HG03469 (cell line): ENCODE results near the gene CEP120.
"Not testable (repeated sequence)": the region's sequence is repeated elsewhere in the genome, so short reads cannot be mapped to it uniquely, and the experiment has no call there.

Experiments used
- ATAC-seq: cut with Tn5 transposase; IDR thresholded peaks from one replicate; pipeline ENCODE4 v1.9.1; 2021; ENCODE audit warnings: mild to moderate bottlenecking, moderate library complexity, moderate number of reproducible peaks; ENCODE audit not compliant: unreplicated experiment

CEP120 gene

DNA sequence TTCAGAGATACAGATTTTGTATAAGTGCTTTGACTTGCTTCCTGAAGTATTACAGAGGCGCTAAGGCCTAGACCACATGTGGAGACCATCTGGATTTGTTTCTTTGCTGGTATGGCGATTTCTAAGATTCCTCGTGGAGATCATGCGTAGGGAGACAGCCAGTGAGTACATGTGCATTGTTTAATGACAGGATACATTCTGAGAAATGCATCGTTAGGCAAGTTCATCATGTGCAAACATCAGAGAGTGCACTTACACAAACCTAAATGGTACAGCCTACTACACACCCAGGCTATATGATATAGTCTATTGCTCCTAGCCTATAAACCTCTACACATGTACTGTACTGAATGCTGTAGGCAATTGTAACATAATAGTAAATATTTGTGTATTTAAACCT lies 16.5 kb upstream of the CEP120 start:
- no peak for ATAC-seq

DNA sequence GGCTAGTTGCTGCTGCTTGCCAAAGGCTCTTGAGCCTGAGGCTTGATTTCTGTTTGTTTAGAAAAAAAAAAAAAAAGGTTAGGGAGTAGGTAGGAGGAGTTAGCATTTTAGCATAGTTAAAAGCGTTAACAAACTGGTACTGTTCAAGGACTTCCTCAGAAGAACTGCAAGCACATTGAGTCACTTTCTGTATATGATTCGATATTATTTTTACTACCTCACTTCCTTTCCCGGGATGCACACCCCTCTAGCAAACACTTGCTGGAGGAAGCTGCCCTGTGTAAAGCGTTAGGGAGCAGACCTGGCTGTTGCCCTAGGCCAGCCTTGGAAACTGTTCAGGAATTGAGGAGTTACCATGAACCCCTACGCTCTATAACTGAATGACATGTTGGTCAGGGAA lies 15.7 kb upstream of the CEP120 start:
- ATAC-seq: no peak

DNA sequence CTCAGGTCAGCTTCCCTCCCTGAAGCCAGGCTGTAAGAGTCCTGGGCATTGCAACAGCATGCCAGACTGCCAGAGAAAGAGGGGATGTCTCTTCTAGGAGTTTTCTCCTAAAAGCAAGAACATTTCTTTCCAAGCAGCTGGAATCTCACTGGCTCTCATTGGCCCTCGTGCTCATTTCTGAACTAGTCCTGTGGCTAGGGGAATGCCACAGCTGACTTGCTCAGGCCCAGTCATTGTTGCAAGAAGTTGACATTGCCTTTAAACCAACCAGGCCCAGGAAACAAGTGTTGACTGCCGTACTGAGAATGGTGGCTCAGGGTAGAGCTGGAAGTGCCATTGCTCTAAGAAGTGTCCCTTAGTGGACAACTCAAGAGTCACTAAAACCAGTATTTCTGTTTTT lies 15.0 kb upstream of the CEP120 start:
- ATAC-seq: no peak

DNA sequence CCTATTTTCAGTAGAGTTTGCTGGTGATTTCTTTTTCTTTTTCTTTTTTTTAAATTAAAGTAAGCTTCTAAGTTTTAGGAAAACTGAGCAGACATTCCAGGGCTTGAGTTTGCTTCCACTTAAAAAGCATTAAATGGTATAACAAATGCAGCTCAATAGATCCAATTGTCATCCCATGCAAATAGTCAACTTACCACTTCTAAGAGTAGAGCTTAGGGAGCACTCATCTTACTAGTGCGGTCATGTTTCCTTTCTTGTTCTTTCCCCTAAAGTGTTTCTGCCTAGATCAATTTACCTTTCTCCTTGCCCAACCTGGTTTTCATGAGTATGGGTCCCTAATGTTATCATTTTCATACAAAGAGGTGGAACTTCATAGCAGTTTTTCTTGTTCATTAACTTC lies 13.0 kb upstream of the CEP120 start:
- no peak for ATAC-seq

DNA sequence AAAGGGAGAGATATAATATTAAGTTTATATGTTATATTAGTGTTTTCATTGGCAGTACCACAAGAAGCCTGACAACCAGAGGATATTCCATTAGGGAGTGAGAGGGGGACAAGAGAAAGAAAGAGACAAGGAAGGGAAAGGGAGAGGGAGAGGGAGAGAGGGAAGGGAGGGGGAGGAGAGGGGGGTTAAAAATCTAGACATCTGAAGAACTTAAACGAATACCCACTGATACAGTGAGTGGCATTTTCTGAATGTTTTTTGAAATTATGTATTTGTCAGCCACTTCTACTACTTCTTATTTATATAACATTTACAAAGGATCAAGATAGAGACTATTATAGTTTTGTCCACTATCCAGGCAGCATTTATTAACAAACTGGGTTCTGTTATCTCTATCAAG lies 11.6 kb upstream of the CEP120 start:
- no peak for ATAC-seq

DNA sequence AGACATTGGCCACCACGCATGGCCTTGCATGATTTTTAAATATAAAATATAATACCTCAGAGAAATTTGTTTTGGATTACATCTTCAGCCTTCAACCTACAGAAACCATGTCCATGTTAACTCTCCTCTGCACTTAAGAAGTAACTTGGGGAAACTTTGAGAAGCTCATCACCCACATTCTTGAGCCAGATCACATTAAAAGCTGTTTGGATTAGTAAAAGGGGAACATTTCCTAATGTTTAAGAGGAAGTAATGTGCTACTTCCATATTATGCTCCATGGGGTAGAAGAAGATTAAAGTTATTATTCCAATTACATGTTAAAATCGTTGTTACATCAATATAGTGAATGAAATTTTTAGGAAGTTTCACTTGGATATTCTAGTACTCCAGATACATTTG lies 10.4 kb upstream of the CEP120 start:
- no peak for ATAC-seq

- ATAC-seq: not testable (repeated sequence)
These were observed 7.2 kb upstream of the CEP120 start for GRCh38 chr5:123430441-123430840.

GRCh38 chr5:123429993-123430392 lies 6.8 kb upstream of the CEP120 start:
- ATAC-seq: no peak

- ATAC-seq: no peak
These were observed 6.2 kb upstream of the CEP120 start for GRCh38 chr5:123429221-123429954.

DNA sequence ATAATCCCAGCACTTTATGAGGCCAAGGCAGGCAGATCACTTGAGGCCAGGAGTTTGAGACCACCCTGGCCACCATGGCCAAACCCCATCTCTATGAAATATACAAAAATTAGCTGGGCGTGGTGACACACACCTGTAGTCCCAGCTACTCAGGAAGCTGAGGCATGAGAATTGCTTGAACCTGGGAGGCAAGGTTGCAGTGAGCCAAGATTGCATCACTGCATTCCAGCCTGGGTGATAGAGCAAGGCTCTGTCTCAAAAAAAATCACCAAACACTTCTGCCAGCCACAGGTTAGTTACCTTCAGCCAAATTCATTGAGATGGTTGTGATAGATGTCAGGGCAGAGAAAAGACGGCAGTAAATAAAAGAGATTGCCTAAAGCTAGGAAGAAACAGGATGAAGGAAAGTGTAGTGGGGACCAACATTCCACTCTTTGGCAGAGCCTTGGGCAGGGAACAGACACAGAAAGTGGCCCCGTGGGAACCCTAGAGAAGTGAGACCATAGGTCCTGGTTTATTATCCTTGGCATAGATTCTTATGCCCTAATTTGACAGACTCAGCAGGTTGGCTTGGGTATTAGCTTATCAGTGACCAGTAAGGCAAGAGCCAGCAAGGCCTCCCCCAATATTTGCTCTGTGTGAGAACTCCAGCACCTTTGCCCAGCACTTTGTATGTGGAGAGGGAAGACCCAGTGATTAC lies 5.5 kb upstream of the CEP120 start:
- ATAC-seq: no peak

DNA sequence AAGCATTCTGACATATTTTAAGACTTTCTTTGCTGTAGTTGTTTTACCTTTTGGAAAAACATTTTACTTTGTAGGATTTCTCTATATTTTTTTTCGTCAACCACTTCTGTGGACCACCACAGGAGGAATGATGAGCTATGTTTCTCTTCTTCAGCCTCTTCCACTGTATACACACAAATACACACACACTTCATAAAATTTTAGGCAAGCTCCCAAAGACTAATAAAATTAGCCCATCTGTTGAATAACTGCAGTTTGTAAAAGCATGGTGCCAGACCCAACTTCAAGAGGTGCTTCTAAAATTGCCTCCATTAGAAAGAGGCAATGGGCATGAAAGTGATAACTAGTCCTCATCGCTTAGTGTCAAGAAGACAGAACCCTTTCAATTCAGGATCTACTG lies 4.1 kb upstream of the CEP120 start:
- no peak for ATAC-seq

DNA sequence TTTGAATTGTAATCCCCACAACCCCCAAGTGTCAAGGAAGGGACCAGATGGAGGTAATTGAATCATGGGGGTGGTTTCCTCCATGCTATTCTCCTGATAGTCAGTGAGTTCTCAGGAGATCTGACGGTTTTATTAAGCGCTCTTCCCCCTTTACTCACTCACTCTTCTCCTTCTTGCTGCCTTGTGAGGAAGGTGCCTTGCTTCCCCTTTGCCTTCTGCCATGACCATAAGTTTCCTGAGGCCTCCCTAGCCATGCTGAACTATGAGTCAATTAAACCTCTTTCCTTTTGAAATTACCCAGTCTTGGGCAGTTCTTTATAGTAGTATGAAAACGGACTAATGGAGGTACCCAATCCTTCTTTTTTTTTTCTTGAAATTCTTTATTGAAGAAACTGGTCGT lies 2.2 kb upstream of the CEP120 start:
- no peak for ATAC-seq

- ATAC-seq: no peak
These were observed 548 bp downstream of the CEP120 start for GRCh38 chr5:123422433-123423277.

- no peak for ATAC-seq
These were observed 1.4 kb downstream of the CEP120 start for GRCh38 chr5:123421773-123422172.

DNA sequence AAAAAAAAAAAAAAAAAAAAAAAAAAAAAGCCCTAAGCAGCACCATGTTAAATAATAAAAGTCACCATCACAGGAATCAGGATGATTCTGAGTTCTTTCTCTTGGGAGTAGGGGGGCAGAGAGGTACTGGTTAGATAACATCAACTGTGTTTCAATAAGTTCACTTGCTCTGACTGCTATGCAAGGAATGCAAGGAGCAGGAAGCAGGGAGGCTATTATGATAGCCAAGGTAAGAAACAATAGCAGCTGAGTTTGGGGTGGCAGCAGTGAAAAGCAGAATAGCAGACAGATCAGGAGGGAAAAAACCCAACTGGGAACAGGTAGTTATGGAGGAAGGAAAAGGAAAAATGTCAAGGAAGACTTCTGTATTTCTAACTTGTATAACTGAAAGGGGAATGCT lies 8.2 kb downstream of the CEP120 start:
- ATAC-seq: no peak

DNA sequence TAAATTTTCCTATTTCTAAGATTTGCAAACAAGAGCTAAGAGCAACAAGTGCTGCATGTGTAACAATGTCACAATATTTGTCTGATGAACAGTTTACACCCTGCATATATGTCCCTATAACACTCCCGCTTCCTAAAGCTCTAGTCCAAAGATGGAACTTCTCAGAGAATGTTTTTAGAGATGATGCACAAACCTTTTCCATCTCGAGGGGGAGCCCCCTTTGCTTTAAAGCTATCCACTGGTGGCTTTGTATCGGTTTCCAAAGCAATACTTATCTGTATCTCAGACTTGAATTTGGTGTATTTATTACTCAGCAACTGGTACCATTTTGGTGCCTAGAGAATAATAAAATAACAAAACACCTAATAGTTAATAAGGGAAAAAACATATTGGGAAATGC lies 11.0 kb downstream of the CEP120 start:
- ATAC-seq: no peak

DNA sequence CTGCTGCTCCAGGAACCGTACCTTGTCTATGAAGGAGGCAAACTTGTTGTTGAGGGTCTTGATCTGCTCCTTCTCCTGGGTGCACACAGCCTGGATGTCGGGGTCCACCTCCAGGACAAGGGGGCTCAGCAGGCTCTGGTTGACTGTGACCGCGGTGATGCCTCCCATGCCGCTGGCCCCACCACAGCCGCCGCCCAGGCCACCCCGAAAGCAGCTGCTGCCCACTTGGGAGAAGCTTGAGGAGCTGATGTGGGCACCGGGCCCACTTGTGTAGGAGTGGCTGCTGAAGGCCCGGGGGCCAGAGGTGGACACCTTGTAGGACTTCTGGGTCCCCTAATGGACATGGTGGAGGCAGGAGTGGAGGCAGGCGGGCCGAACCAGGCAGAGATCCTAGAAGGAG lies 21.2 kb downstream of the CEP120 start:
- not testable (repeated sequence) for ATAC-seq

DNA sequence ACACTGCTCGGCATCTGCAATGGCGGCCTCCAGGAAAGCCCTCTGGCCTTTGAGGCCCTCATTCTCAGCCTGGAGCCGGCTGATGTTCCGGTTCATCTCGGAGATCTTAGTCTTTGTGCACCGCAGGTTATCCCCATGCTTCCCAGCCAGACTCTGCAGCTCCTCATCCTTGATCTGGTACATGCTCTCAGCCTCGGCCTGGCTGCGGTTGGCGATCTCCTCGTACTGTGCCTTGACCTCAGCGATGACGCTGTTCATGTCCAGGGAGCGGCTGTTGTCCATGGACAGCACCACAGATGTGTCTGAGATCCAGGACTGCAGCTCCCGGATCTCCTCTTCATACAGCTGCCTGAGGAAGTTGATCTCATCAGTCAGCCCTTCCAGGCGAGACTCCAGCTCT lies 21.9 kb downstream of the CEP120 start:
- ATAC-seq: no peak

GRCh38 chr5:123400870-123401291 lies 22.3 kb downstream of the CEP120 start:
- ATAC-seq: not testable (repeated sequence)

GRCh38 chr5:123398058-123398733 lies 25.0 kb downstream of the CEP120 start:
- ATAC-seq: peak; percentile 52

DNA sequence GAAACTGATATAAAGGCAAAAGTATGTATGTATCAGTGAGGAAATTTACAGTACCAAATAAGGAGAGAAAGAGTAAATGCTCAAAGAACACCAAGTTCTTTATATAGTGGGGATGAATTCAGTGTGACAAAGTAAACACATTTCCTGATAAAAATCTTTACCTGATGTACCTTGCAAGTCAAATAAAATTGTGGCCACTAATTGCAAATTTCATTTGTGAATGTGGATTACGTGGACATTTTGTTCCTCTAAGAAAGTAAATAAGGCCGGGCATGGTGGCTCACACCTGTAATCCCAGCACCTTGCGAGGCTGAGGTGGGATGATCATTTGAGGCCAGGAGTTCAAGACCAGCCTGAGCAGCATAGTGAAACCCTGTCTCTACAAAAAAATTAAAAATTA lies 25.7 kb downstream of the CEP120 start:
- no peak for ATAC-seq
